ENCODE measurements around the gene SLC25A13.
"Not testable (repeated sequence)": the region's sequence is repeated elsewhere in the genome, so short reads cannot be mapped to it uniquely, and the experiment has no call there.

Gene SLC25A13

DNA sequence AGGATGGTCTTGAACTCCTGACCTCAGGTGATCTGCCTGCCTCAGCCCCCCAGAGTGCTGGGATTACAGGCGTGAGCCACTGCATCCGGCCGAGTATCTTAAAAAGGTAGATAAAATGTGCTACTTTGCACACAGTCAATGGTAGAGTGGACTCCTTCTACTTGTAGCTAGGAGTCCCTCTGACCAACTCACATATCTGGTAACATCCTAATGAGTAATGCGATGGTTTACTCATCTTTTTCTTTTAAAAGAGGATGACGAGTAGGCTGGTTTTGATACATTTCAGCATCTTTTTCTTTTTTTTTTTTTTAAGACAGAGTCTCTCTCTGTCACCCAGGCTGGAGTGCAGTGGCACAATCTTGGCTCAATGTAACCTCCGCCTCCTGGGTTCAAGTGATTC, 167.4 kb downstream of the SLC25A13 start:
- DNase-seq (ENCODE audit: low read depth): not testable (repeated sequence)

- DNase-seq (ENCODE audit: low read depth): no peak
These were observed 169.2 kb downstream of the SLC25A13 start for GRCh38 chr7:96152706-96153105.

- DNase-seq (ENCODE audit: low read depth): no peak
These were observed 170.0 kb downstream of the SLC25A13 start for GRCh38 chr7:96151889-96152288.

DNA sequence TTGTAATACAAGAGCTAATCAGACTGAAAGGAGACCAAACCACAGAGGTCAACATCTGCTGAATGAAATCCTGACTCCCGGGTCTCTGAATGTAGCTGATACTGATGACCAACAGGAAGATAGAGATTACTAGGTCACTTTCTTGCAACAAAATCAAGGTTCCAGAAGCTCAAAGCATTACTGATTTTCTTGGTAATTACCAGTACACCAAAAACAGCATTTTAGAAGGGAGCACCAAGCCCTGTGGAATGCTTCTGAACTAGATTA, 177.7 kb downstream of the SLC25A13 start:
- no peak for DNase-seq (ENCODE audit: low read depth)

- no peak for DNase-seq (ENCODE audit: low read depth)
These were observed 178.2 kb downstream of the SLC25A13 start for GRCh38 chr7:96143495-96144259.

DNA sequence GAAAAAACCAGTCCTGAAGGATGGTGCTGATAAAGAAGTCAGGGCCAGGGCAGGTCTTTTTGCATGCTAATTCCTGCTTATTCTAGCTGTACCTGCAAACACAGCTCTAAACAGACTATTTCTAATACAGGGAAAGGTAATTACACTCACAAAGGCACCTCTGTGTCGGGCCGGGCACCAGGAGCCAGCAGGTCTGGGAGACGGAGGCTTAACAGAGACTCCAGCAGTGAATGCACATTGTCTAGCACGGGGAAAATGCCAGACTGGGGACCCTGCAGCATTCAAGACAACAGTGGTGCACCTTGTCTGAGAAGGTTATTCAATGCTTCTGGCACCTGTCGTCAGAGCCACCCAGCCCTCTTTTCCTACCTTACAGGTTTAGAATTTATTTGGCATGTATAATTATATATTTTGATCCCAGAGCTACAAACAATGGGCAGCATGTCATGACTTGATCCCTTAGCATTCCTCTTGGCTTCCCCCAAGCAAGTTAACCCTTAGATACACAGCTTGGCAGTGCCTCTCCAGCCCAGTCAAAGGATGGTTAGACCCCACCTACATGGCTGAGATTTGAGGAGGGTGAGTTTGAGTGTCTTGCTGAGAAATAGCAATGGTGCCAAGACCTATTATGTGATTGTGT, 185.2 kb downstream of the SLC25A13 start:
- no peak for DNase-seq (ENCODE audit: low read depth)

GRCh38 chr7:96135241-96135640, 186.7 kb downstream of the SLC25A13 start:
- DNase-seq (ENCODE audit: low read depth): no peak

- no peak for DNase-seq (ENCODE audit: low read depth)
These were observed 190.4 kb downstream of the SLC25A13 start for GRCh38 chr7:96131525-96131924.

DNA sequence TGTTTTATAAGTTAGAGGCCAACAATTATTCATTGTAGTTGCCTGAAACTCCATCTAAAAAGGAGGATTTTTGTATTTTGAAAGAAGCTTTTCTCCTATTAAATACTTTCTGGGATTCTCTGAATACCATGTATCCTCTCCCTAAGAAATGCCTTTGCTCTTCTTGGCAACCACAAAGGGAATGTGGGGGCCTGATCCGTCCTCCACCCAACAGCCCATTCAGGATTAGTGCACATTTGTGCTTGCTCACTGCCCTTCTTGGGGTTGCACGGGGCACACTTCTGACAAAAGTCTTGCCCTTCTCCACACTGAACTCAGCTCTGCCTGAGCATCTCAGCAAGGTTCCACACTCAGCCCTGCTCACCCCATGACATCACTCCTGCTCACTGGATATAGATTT, 194.2 kb downstream of the SLC25A13 start:
- DNase-seq (ENCODE audit: low read depth): no peak

DNA sequence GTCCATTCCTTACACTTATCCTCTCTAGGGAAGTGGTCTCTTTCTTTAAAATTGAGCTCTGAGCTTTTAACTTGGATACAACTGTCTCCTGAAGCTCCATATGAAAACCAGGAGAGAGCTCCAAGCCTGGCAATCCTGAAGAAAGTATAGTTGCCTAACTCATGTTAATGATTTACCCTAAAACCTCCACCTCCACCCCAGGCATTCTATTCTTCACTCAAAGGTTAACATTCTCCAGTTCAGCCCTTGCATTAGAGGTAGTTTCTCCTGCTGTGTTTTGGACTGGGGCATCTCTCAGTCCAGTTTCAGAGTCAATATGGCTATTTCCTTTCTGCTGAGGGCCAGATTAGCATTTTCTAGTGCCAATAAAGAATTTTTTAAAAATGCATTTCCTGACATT, 195.5 kb downstream of the SLC25A13 start:
- DNase-seq (ENCODE audit: low read depth): no peak

GRCh38 chr7:96122746-96123145, 199.2 kb downstream of the SLC25A13 start:
- DNase-seq (ENCODE audit: low read depth): no peak

DNA sequence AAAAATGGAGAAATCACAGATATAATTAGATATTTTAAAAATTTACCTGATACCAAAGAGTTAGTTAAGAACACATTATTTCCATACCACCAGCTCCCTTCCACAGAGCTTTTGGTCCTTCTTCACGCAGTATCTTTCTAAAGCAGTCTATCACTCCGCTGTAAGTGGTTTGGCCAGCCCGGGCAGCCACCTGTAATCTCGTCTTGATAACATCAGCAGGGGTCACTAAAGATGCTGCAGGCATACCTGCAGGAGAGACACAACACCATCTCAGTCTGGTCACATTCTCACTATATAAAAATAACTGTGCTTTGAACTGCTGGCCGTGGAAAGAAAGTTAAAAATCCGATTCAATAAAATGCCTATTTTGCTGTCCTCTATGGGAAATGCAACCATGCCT, 200.1 kb downstream of the SLC25A13 start:
- DNase-seq (ENCODE audit: low read depth): no peak

GRCh38 chr7:96120445-96121225, 201.3 kb downstream of the SLC25A13 start:
- no peak for DNase-seq (ENCODE audit: low read depth)

- no peak for DNase-seq (ENCODE audit: low read depth)
These were observed 203.4 kb downstream of the SLC25A13 start for GRCh38 chr7:96118449-96119001.

DNA sequence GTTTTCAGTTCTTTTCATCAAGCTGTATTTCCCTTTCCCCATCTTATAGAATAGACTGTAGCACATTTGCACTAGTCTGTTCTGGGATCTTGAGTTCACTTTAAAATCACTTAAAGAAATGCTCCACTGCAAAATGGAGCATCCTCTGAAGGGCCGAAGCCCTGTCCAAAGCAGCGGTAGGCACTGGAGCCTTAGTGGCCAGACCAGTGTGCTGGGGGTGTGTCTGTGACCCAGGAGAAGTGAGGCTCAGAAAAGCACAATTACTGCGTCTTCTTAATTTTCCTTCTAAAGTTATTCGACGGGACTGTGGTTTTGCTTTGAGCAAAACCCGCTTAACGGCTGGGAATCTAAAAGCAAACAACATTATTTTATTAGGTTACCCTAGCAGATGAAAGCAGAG, 205.7 kb downstream of the SLC25A13 start:
- no peak for DNase-seq (ENCODE audit: low read depth)

DNA sequence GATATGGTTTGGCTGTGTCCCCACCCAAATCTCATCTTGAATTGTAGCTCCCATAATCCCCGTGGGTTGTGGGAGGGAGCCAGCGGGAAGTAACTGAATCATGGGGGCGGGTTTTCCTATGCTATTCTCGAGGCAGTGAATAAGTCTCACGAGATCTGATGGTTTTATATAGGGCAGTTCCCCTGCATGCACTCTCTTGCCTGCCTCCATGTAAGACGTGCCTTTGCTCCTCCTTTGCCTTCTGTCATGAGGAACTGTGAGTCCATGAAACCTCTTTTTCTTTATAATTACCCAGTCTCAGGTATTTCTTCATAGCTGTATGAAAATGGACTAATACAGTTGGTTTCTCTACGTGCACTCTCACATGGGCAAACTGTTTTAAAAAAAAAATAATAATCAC, 207.7 kb downstream of the SLC25A13 start:
- DNase-seq (ENCODE audit: low read depth): no peak

DNA sequence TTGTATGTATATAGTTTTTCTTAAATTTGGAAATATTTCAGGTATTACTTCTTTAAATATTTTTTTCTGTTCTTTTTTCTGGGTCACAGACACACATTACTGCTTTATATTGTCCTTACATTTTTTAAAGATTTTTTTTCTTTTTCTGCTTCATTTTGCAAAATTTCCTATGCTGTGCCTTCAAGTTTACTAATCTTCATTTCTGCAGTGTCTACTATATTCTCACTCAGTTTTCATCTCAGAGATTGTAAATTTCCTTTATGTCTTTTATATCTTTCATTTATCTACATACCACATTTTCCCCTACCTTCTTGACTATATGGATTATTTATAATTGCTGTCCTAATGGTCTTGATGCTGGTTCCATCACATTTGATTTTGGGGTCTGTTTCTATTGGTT, 210.5 kb downstream of the SLC25A13 start:
- no peak for DNase-seq (ENCODE audit: low read depth)

GRCh38 chr7:96104984-96105383, 216.9 kb downstream of the SLC25A13 start:
- DNase-seq (ENCODE audit: low read depth): no peak

GRCh38 chr7:96102096-96102811, 219.6 kb downstream of the SLC25A13 start:
- no peak for DNase-seq (ENCODE audit: low read depth)

- DNase-seq (ENCODE audit: low read depth): no peak
These were observed 221.2 kb downstream of the SLC25A13 start for GRCh38 chr7:96100737-96101136.

DNA sequence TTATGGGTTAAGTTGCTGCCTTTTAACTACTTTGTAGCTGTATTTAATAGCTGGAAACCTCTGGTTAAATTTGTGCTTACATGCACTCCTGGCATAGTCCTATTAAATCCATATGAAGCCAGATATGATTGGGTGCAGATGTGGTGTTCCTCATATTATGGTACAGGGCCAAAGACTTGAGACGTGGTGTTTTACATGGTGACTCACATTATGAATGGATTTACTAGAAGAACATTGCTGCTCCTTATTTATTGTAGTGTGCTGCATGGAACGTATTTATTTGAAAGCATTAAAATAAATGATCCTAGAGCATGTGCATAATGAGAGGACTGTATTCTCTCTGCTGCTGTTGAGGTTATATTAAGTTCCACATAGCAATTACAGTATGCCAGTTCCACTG, 224.1 kb downstream of the SLC25A13 start:
- no peak for DNase-seq (ENCODE audit: low read depth)

DNA sequence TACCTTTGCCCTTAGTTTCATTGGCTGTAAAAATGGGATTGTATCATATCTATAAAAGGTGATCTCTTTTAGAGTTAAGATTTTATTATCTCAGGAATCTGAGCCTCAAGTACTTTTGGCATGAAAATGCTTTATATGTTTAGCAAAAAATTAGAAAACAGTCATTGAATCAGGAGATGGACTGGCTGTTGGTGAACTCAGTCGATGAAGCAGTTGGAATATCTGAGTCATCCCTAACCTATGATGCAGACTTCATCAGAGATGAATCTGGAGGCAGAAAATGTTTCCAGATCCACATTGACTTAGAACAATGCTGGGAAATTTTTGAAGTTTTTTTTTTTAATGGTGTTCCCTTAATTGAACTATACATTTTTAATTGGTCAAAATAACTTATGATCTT, 228.5 kb downstream of the SLC25A13 start:
- DNase-seq (ENCODE audit: low read depth): no peak
